Right atrium auricular region (tissue), 2 donors: Measurements from ENCODE around the gene ZFP30. TPM values are rescaled to one million over a fixed set of nuclear protein-coding genes. Genes with fewer than 3 reads are reported as not detected.
A peak's percentile ranks its signal among the peaks of the same experiment; 100 is the strongest.
"Not testable (repeated sequence)": the region's sequence is repeated elsewhere in the genome, so short reads cannot be mapped to it uniquely, and the experiment has no call there.

Source experiments
- DNase-seq: peaks from one replicate; pipeline ENCODE4 v3.0.0-alpha.2; 2019; ENCODE audit warnings: low spot score
- H3K27ac ChIP-seq, 2 donors: fragments of 200-600 bp; sonication (generic); 1 replicate in 1 of 2; 2 replicates in 1 of 2; pipeline ENCODE4 v1.5.1; 2016 to 2019
- H3K27me3 ChIP-seq, 2 donors: fragments of 200-600 bp; sonication (generic); one replicate each; pipeline versions ENCODE4 v1.5.1 to v1.6.0; 2017 to 2019
- H3K36me3 ChIP-seq: fragments of 200-600 bp; sonication (generic); one replicate; pipeline ENCODE4 v1.5.1; 2016
- H3K4me1 ChIP-seq, 2 donors: fragments of 200-600 bp; sonication (generic); one replicate each; pipeline versions ENCODE4 v1.5.1 to v1.6.0; 2017 to 2019
- H3K4me3 ChIP-seq, 2 donors: fragments of 200-600 bp; sonication (generic); 1 replicate in 1 of 2; 2 replicates in 1 of 2; pipeline ENCODE4 v1.5.1; 2017 to 2019; ENCODE audit warnings: mild to moderate bottlenecking in 1 of 2, moderate library complexity in 1 of 2
- H3K9me3 ChIP-seq, 2 donors: fragments of 200-600 bp; sonication (generic); one replicate each; pipeline ENCODE4 v1.5.1; 2019
- total RNA-seq, 2 donors: library from RNA; depleted of rRNA; stranded (reverse); fragments of >200 nt; gene quantifications; one replicate each; pipeline ENCODE4 v1.1.0, GENCODE V29; 2016
- TF ChIP-seq, protein P1 (sequence below), 2 donors: fragments of 200-600 bp; sonication (generic); IDR thresholded peaks; one replicate each; pipeline ENCODE4 v1.5.1; 2019; ENCODE audit warnings: antibody characterized with exemption in 2 of 2

The ZFP30 gene
- total RNA-seq, 2 donors from 2014 or later = 3.5 to 5.0 TPM

DNA sequence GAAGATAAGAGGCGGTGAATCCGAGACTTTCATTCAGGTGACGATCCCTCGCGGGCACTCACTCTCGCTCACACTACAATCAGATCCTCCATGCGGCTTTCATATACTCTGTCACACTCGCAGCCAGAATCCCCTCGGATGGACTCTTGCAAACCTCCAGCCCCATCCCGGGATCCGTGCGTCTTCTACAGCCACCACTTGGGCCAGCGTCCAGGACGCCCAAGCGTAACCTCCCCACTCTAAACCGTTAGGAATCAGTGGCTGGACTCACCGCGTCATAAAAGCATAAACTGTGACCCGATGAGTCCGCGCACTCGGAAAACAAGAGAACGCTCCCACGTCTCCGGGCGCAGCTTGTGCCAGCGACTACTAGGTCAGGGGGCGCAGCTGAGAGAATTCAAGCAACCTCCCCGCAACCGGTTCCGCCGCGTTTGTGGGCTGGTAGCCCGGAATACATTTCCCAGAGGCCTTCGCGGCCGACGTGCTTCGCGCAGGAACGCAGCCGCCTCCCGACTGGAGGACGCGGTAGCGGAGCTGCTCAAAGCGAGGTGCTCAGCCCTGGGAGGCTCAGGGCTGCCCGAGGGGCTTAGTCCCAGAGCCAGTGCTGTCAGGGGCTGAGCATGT, 36.7 kb upstream of the ZFP30 start:
- DNase-seq = peak; percentile 83
- H3K27me3 ChIP-seq = no peaks in the 10 kb centered on the region
- H3K36me3 ChIP-seq = peaks cover 8% of the 10 kb centered on the region
- H3K4me1 ChIP-seq = peaks cover 0 to 11% of the 10 kb centered on the region in 2 donors
- TF ChIP-seq, protein P1, sequence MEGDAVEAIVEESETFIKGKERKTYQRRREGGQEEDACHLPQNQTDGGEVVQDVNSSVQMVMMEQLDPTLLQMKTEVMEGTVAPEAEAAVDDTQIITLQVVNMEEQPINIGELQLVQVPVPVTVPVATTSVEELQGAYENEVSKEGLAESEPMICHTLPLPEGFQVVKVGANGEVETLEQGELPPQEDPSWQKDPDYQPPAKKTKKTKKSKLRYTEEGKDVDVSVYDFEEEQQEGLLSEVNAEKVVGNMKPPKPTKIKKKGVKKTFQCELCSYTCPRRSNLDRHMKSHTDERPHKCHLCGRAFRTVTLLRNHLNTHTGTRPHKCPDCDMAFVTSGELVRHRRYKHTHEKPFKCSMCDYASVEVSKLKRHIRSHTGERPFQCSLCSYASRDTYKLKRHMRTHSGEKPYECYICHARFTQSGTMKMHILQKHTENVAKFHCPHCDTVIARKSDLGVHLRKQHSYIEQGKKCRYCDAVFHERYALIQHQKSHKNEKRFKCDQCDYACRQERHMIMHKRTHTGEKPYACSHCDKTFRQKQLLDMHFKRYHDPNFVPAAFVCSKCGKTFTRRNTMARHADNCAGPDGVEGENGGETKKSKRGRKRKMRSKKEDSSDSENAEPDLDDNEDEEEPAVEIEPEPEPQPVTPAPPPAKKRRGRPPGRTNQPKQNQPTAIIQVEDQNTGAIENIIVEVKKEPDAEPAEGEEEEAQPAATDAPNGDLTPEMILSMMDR (IDR thresholded peaks at IDR 0.05) = peak in 1 of 2 donors; percentile 41
- no peaks in the 10 kb centered on the region for H3K9me3 ChIP-seq
- peak overlapping the region; percentile 51 to 67 for H3K4me3 ChIP-seq
- peak overlapping the region; percentile 80 to 82 for H3K27ac ChIP-seq

DNA sequence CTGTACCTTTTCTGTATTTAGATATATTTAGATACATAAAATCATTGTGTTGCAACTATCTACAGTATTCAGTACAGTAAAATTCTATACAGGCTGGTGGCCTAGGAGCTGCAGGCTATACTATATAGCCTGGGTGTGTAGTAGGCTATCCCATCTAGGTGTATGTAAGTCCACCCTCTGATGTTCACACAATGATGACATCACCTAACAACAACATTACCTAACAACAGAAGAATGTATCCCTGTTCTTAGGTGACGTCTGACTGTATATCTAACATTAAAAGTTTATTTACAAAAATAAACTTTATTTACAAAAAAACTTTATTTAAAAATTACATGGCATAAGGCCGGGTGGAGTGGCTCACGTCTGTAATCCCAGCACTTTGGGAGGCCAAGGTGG, 28.3 kb upstream of the ZFP30 start:
- TF ChIP-seq, protein P1 (IDR thresholded peaks at IDR 0.05) = no peak
- Histone ChIP-seq H3K9me3 (peaks cover 0 to 37% of the 10 kb centered on the region in 2 donors), H3K4me1 (no peaks in the 10 kb centered on the region), H3K4me3 (no peak overlapping the region), H3K27me3 (no peaks in the 10 kb centered on the region), H3K27ac (no peak overlapping the region), H3K36me3 (peaks cover 7% of the 10 kb centered on the region)
- no peak for DNase-seq

DNA sequence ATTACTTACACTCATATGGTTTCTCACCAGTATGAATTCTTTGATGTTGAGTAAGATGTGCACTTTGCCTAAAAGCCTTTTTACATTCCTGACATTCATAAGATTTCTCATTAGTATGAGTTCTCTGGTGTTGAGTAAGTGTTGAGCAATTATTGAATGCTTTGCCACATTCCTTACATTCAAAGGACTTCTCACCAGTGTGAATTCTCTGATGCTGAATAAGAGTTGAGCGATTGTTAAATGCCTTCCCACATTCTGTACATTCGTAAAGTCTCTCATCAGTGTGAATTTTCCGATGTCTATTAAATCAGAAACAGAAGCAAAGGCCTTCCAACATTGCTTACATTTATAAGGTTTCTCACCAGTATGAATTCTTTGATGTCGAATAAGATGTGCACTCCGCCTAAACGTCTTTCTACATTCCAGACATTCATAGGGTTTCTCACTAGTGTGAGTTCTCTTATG, 14.2 kb upstream of the ZFP30 start:
- no peak overlapping the region for H3K27ac ChIP-seq
- H3K4me1 ChIP-seq = no peaks in the 10 kb centered on the region
- TF ChIP-seq, protein P1 (IDR thresholded peaks at IDR 0.05) = no peak
- H3K9me3 ChIP-seq = peaks cover 20 to 100% of the 10 kb centered on the region in 2 donors
- DNase-seq = no peak
- no peaks in the 10 kb centered on the region for H3K27me3 ChIP-seq
- H3K36me3 ChIP-seq = no peaks in the 10 kb centered on the region
- H3K4me3 ChIP-seq = no peak overlapping the region

GRCh38 chr19:37657157-37657556, 1.9 kb upstream of the ZFP30 start:
- H3K4me1 ChIP-seq = peaks cover 0 to 22% of the 10 kb centered on the region in 2 donors
- not testable (repeated sequence) for H3K4me3 ChIP-seq, H3K27ac ChIP-seq, H3K36me3 ChIP-seq, H3K9me3 ChIP-seq, H3K27me3 ChIP-seq, DNase-seq

DNA sequence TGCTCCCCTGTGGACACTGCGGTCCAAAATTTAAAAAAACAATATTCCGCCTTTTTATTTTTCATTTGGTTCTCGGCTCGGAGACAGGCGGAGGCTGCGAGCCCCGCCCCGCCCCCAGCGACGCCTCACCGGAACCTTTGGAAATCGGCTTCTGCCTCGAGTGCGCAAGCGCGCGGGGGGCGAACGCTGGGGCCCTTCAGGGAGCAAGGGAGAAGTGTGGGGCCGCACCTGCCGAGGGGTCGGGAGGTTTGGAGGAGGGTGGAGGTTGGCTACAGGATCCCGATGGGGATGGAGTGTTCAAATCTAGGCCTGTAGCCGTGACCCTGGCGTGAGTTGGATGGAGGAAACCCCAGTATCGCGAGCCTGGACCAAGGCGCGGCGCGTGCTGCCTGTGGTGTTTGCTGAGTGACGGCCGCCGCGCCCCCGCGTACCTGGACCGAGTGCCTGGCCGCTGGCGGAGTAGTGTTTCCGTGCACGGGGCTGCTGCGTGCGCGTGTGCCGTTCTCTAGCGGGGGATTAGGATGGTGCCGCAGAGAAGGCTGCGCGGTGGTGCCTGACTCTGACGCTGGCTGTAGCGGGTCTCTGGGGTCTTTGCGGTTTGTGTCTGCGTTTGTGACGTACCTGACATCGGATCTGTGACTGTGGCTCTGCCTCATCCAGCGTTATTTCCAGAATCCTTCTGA, 565 bp upstream of the ZFP30 start:
- peaks cover 0 to 22% of the 10 kb centered on the region in 2 donors for H3K4me1 ChIP-seq
- TF ChIP-seq, protein P1 (IDR thresholded peaks at IDR 0.05) = no peak
- no peaks in the 10 kb centered on the region for H3K36me3 ChIP-seq
- H3K9me3 ChIP-seq = no peaks in the 10 kb centered on the region
- DNase-seq = peak; percentile 76
- peak overlapping the region; percentile 91 to 95 for H3K27ac ChIP-seq
- H3K27me3 ChIP-seq = no peaks in the 10 kb centered on the region
- H3K4me3 ChIP-seq = peak overlapping the region; percentile 79 to 80

DNA sequence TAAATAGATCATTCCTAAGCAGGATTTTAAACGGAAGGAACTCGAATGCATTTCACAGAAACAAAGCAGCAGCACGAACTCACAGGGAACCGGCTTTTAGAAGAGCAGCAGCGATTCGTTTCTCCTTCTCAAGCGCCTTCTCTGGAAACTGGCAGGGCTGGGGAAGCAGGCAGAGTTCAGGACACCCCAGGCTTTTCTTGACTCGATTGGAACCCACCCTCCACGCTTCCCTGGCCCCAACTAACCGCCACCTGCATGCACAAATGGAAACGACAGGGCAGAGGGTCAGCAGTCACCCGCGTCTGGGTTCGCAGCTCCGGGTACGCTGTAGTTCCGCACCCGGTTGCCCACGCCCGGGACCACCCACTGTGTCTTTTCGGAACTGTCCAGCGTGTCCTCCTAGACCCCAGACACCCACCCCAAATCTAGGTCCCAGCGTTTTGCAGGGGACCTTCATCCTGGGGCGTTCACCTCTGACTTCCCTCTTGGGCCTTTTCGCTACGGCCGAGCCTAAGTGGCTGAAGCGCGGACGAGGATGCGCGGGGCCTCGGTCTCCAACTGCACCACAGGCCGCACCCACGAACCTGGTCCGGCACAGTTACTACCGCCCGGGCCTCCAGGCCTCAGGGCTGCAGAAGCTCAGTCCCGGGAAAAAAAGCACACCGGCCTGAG, 500 bp downstream of the ZFP30 start:
- peaks cover 0 to 4% of the 10 kb centered on the region in 2 donors for H3K9me3 ChIP-seq
- no peak for DNase-seq
- H3K27ac ChIP-seq = peak overlapping the region; percentile 91 to 95
- H3K4me1 ChIP-seq = peaks cover 0 to 22% of the 10 kb centered on the region in 2 donors
- H3K4me3 ChIP-seq = peak overlapping the region; percentile 79 to 80
- H3K36me3 ChIP-seq = no peaks in the 10 kb centered on the region
- TF ChIP-seq, protein P1 (IDR thresholded peaks at IDR 0.05) = no peak
- no peaks in the 10 kb centered on the region for H3K27me3 ChIP-seq
